Osteoblast (primary cell): ENCODE results near the gene NT5DC2. TPM values are rescaled to one million over a fixed set of nuclear protein-coding genes. Genes with fewer than 3 reads are reported as not detected.

Source experiments
- DNase-seq: peaks from one replicate; pipeline ENCODE4 v3.0.0; 2011; ENCODE audit warnings: low spot score, mixed read lengths; ENCODE audit not compliant: insufficient read length; ENCODE audit errors: missing footprints
- H2AFZ ChIP-seq: 2 replicates; pipeline ENCODE4 v1.6.0; 2011; ENCODE audit warnings: mild to moderate bottlenecking, low read length
- H3K27ac ChIP-seq: 2 replicates; pipeline ENCODE4 v1.5.1; 2011; ENCODE audit warnings: mild to moderate bottlenecking, low read depth, low read length, moderate library complexity
- H3K27me3 ChIP-seq: 2 replicates; pipeline ENCODE4 v1.6.0; 2012; ENCODE audit warnings: mild to moderate bottlenecking, control low read depth, inconsistent platforms, low read length, moderate library complexity; ENCODE audit not compliant: insufficient read depth
- H3K36me3 ChIP-seq: 2 replicates; pipeline ENCODE4 v1.5.1; 2011; ENCODE audit warnings: mild to moderate bottlenecking, low read length, control low read depth, moderate library complexity; ENCODE audit not compliant: insufficient read depth
- H3K4me1 ChIP-seq: 2 replicates; pipeline ENCODE4 v1.5.1; 2011; ENCODE audit warnings: mild to moderate bottlenecking, low read length, control low read depth, moderate library complexity; ENCODE audit not compliant: insufficient read depth
- H3K4me2 ChIP-seq: 2 replicates; pipeline ENCODE4 v1.6.0; 2011; ENCODE audit warnings: mild to moderate bottlenecking, low read length; ENCODE audit not compliant: insufficient read depth
- H3K4me3 ChIP-seq: fragments of 200-600 bp; sonication (generic); 3 replicates; pipeline ENCODE4 v1.5.1; 2012; ENCODE audit warnings: mild to moderate bottlenecking, low read length, inconsistent platforms; ENCODE audit not compliant: insufficient read depth
- H3K79me2 ChIP-seq: 2 replicates; pipeline ENCODE4 v1.6.0; 2012; ENCODE audit warnings: mild to moderate bottlenecking, low read length, control low read depth, inconsistent platforms; ENCODE audit not compliant: insufficient read depth
- H3K9me3 ChIP-seq: 2 replicates; pipeline ENCODE4 v1.5.1; 2011; ENCODE audit warnings: low read depth, low read length, control low read depth
- H4K20me1 ChIP-seq: 2 replicates; pipeline ENCODE4 v1.6.0; 2012; ENCODE audit warnings: mild to moderate bottlenecking, low read length, control low read depth; ENCODE audit not compliant: insufficient read depth
- total RNA-seq: library from RNA; depleted of rRNA; stranded (reverse); fragments of >200 nt; gene quantifications from 2 replicates; pipeline ENCODE4 v1.2.3, GENCODE V29; 2012
- TF ChIP-seq, protein P1 (sequence below): IDR thresholded peaks from 2 replicates; pipeline ENCODE4 v1.5.1; 2011; ENCODE audit warnings: mild to moderate bottlenecking, low read depth, low read length, moderate library complexity; ENCODE audit errors: extremely low read depth

Gene NT5DC2
- total RNA-seq, 1 donor = 52.5 TPM

GRCh38 chr3:52483577-52484381, 49.9 kb downstream of the NT5DC2 start:
- H3K79me2 ChIP-seq = no peaks in the 10 kb centered on the region
- H3K36me3 ChIP-seq = peaks cover 64% of the 10 kb centered on the region
- DNase-seq = peak; percentile 94
- no peak overlapping the region for H2AFZ ChIP-seq
- TF ChIP-seq, protein P1, sequence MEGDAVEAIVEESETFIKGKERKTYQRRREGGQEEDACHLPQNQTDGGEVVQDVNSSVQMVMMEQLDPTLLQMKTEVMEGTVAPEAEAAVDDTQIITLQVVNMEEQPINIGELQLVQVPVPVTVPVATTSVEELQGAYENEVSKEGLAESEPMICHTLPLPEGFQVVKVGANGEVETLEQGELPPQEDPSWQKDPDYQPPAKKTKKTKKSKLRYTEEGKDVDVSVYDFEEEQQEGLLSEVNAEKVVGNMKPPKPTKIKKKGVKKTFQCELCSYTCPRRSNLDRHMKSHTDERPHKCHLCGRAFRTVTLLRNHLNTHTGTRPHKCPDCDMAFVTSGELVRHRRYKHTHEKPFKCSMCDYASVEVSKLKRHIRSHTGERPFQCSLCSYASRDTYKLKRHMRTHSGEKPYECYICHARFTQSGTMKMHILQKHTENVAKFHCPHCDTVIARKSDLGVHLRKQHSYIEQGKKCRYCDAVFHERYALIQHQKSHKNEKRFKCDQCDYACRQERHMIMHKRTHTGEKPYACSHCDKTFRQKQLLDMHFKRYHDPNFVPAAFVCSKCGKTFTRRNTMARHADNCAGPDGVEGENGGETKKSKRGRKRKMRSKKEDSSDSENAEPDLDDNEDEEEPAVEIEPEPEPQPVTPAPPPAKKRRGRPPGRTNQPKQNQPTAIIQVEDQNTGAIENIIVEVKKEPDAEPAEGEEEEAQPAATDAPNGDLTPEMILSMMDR = no peak
- no peaks in the 10 kb centered on the region for H3K4me1 ChIP-seq
- H3K27me3 ChIP-seq = no peaks in the 10 kb centered on the region
- H3K4me3 ChIP-seq = no peak overlapping the region
- peaks cover 14% of the 10 kb centered on the region for H4K20me1 ChIP-seq
- H3K27ac ChIP-seq = no peak overlapping the region
- no peak overlapping the region for H3K4me2 ChIP-seq
- H3K9me3 ChIP-seq = no peaks in the 10 kb centered on the region

DNA sequence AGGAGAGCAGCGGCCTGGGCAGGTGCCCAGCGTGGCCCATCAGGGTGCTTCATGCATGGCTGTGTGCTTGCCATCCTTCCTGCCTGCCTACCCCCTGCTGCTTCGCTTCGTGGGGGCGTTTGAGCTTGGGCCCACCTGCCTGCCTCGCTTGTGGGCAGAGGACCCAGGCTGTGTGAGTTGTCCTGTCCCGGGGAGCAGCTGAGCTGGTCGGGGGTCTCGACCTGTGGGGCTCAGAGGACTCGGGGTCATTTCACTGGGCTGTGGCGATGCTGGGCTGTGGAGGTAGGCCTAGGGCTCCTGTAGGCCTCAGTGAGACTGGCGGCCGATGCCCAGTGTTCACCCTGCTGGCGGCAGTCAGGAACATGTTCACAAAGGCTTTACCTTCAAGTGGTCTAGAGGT, 50.6 kb downstream of the NT5DC2 start:
- TF ChIP-seq, protein P1 = no peak
- Histone ChIP-seq H3K4me3 (no peak overlapping the region), H2AFZ (no peak overlapping the region), H4K20me1 (peaks cover 14% of the 10 kb centered on the region), H3K27ac (no peak overlapping the region), H3K79me2 (no peaks in the 10 kb centered on the region), H3K36me3 (peaks cover 67% of the 10 kb centered on the region), H3K9me3 (no peaks in the 10 kb centered on the region), H3K4me1 (no peaks in the 10 kb centered on the region), H3K27me3 (no peaks in the 10 kb centered on the region), H3K4me2 (no peak overlapping the region)
- DNase-seq = peak; percentile 73

- Histone ChIP-seq H3K4me3 (no peak overlapping the region), H3K4me1 (no peaks in the 10 kb centered on the region), H3K36me3 (peaks cover 70% of the 10 kb centered on the region), H4K20me1 (peaks cover 14% of the 10 kb centered on the region), H2AFZ (no peak overlapping the region), H3K79me2 (no peaks in the 10 kb centered on the region), H3K9me3 (no peaks in the 10 kb centered on the region), H3K27me3 (no peaks in the 10 kb centered on the region), H3K27ac (no peak overlapping the region), H3K4me2 (no peak overlapping the region)
- TF ChIP-seq, protein P1 = peak; percentile 52
- peak; percentile 93 for DNase-seq
Measured at GRCh38 chr3:52481819-52482521, 51.7 kb downstream of the NT5DC2 start.
